ENCODE data around the gene LENG9. TPM values are rescaled to one million over a fixed set of nuclear protein-coding genes. Genes with fewer than 3 reads are reported as not detected.

The LENG9 gene
- polyA plus RNA-seq, 4 donors, result 8.7 to 14.1 (median 10.5) TPM

DNA sequence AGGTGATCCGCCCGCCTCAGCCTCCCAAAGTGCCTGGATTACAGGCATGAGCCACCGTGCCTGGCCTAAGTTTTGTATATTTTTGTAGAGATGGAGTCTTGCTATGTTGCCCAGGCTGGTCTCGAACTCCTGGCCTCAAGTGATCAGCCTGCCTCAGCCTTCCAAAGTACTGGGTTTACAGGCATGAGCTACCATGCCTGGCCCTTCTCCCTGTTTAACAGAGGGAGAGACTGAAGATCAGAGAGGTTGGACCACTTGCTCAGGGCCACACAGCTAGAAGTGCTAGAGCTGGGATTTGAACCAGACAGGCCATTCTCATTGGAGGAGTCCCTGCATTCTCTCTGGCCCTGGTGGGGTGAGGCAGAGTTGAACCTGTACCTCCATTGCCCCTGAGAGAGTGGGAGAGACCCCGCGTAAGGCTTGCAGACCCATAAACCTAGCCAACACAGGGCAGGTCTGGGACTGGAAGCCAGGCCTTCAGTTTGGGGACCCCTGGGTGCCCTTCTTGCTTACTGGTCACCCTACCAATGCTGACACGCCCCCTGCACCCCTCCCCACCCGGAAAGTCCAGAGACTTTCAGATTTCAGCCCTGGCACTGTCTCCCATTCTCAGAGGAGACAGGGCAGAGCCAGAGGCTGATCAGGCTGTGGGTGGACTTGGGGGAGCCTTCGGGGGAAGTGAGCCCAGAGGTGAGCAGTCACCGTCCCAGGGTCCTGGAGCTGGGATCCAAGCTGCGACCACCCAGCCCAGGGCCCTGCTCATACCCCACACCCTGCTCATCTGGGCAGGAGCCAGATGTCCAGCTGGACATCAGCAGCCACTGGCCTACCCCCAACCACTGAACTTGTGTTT, 35.0 kb downstream of the LENG9 start:
- H3K36me3 ChIP-seq (ENCODE audit: control insufficient read depth in 3 of 3, insufficient read depth in 2 of 3, low read depth in 1 of 3, low read length in 3 of 3), result peaks cover 0 to 3% (median 0%) of the 10 kb centered on the region in 3 donors
- FAIRE-seq (no peak), DNase-seq (no peak)
- WGBS, 3 donors, result 72 to 74% (median 73%) methylated on average over 11 of the region's 11 CpGs
- H3K27ac ChIP-seq (ENCODE audit: low read depth in 1 of 3, low read length in 2 of 3), result no peak overlapping the region
- H3K4me3 ChIP-seq (ENCODE audit: low read depth in 1 of 3, low read length in 3 of 3), result no peak overlapping the region
- peaks cover 0 to 12% (median 10%) of the 10 kb centered on the region in 3 donors for H3K27me3 ChIP-seq (ENCODE audit: control insufficient read depth in 3 of 3, insufficient read depth in 3 of 3, low read length in 3 of 3)
- H3K4me1 ChIP-seq (ENCODE audit: control insufficient read depth in 3 of 3, insufficient read depth in 2 of 3, low read depth in 1 of 3, low read length in 2 of 3), result peaks cover 0 to 8% (median 0%) of the 10 kb centered on the region in 3 donors
- no peaks in the 10 kb centered on the region for H3K9me3 ChIP-seq (ENCODE audit: control insufficient read depth in 2 of 2, insufficient read depth in 1 of 2, low read depth in 1 of 2, low read length in 1 of 2)

DNA sequence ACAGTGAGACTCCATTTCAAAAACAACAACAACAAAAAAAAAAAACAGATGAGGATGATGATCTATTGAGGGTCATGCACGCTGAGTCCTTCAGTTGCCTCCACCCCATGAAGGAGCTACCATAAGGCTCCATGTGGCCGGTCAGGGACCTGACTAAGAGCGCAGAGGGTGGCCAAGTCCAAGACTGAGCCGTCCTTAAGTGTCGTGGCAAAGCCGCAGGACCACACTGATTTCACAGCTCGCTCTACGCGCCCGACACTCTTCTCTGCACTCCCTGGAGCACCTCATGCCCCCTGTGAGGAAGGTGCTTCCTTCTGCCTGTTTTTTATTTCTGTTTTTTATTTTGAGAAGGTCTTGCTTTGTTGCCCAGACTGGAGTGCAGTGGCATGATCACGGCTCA, 36.0 kb downstream of the LENG9 start:
- 80 to 86% (median 82%) methylated on average over 11 of the region's 11 CpGs for WGBS, 3 donors
- H3K27me3 ChIP-seq (ENCODE audit: control insufficient read depth in 3 of 3, insufficient read depth in 3 of 3, low read length in 3 of 3), result peaks cover 0 to 12% (median 10%) of the 10 kb centered on the region in 3 donors
- FAIRE-seq, result no peak

DNA sequence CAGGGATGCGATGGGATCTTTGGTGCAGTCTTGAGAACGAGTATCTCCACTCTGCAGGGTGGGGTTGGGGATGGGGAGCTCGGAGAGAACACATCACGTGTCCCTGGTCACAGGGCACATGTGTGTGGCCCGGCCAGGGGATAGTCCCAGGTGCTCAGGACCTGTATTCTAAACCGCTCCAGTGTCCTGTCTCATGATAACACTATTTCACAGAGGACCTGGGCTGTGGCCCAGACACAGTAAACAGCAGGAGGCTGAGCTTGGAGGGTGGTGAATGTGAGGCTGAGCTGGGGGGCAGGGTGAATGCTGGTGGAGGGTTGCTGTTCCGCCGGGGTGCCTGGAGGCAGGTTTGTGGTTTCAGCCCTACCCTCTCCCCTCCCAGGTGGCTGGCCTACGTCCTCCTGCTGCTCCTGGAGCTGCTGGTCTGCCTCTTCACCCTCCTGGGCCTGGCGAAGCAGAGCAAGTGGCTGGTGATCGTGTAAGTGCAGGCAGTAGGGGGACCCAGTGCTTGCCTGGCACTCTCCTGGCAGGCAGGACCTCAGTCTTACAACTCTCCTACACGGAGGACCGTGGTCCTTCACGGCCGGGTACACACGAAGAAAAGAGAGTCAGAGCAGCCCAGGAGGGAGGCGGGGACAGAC, 37.2 kb downstream of the LENG9 start:
- 42 to 67% (median 49%) methylated on average over 16 to 17 of the region's 17 CpGs for WGBS, 3 donors
- Histone ChIP-seq H3K36me3 (ENCODE audit: control insufficient read depth in 3 of 3, insufficient read depth in 2 of 3, low read depth in 1 of 3, low read length in 3 of 3) (peaks cover 0 to 2% (median 0%) of the 10 kb centered on the region in 3 donors), H3K27me3 (ENCODE audit: control insufficient read depth in 3 of 3, insufficient read depth in 3 of 3, low read length in 3 of 3) (peaks cover 0 to 12% (median 10%) of the 10 kb centered on the region in 3 donors), H3K4me3 (ENCODE audit: low read depth in 1 of 3, low read length in 3 of 3) (no peak overlapping the region), H3K9me3 (ENCODE audit: control insufficient read depth in 2 of 2, insufficient read depth in 1 of 2, low read depth in 1 of 2, low read length in 1 of 2) (no peaks in the 10 kb centered on the region), H3K27ac (ENCODE audit: low read depth in 1 of 3, low read length in 2 of 3) (no peak overlapping the region), H3K4me1 (ENCODE audit: control insufficient read depth in 3 of 3, insufficient read depth in 2 of 3, low read depth in 1 of 3, low read length in 2 of 3) (peaks cover 0 to 8% (median 0%) of the 10 kb centered on the region in 3 donors)
- DNase-seq (no peak), FAIRE-seq (no peak)

More for the DNA sequence above, 36.0 kb downstream of the LENG9 start:
- no peak overlapping the region for H3K27ac ChIP-seq (ENCODE audit: low read depth in 1 of 3, low read length in 2 of 3)
- H3K36me3 ChIP-seq (ENCODE audit: control insufficient read depth in 3 of 3, insufficient read depth in 2 of 3, low read depth in 1 of 3, low read length in 3 of 3), result peaks cover 0 to 4% (median 0%) of the 10 kb centered on the region in 3 donors
- H3K4me3 ChIP-seq (ENCODE audit: low read depth in 1 of 3, low read length in 3 of 3), result no peak overlapping the region
- H3K9me3 ChIP-seq (ENCODE audit: control insufficient read depth in 2 of 2, insufficient read depth in 1 of 2, low read depth in 1 of 2, low read length in 1 of 2), result no peaks in the 10 kb centered on the region
- peaks cover 0 to 8% (median 0%) of the 10 kb centered on the region in 3 donors for H3K4me1 ChIP-seq (ENCODE audit: control insufficient read depth in 3 of 3, insufficient read depth in 2 of 3, low read depth in 1 of 3, low read length in 2 of 3)
- no peak for DNase-seq

DNA sequence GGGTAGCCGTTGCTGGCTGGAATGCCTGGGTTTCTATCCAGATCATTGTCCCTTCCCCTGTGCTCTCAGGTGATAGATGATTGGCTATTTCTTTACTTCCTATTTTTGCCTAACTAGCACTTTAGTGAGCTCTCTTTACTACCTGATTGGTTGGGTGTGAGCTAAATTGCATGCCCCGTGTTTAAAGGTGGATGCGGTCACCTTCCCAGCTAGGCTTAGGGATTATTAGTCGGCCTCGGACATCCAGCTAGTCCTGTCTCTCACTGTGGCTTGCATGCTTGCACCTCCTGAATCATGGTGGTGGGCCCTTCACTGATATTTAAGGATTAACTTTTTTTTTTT, 38.2 kb downstream of the LENG9 start:
- Histone ChIP-seq H3K9me3 (ENCODE audit: control insufficient read depth in 2 of 2, insufficient read depth in 1 of 2, low read depth in 1 of 2, low read length in 1 of 2) (no peaks in the 10 kb centered on the region), H3K27ac (ENCODE audit: low read depth in 1 of 3, low read length in 2 of 3) (no peak overlapping the region), H3K4me1 (ENCODE audit: control insufficient read depth in 3 of 3, insufficient read depth in 2 of 3, low read depth in 1 of 3, low read length in 2 of 3) (peaks cover 0 to 8% (median 0%) of the 10 kb centered on the region in 3 donors), H3K27me3 (ENCODE audit: control insufficient read depth in 3 of 3, insufficient read depth in 3 of 3, low read length in 3 of 3) (peaks cover 0 to 16% (median 13%) of the 10 kb centered on the region in 3 donors), H3K36me3 (ENCODE audit: control insufficient read depth in 3 of 3, insufficient read depth in 2 of 3, low read depth in 1 of 3, low read length in 3 of 3) (peaks cover 0 to 2% (median 0%) of the 10 kb centered on the region in 3 donors), H3K4me3 (ENCODE audit: low read depth in 1 of 3, low read length in 3 of 3) (no peak overlapping the region)
- DNase-seq (no peak), FAIRE-seq (no peak)
- WGBS, 3 donors, result 59 to 70% (median 65%) methylated on average over 5 of the region's 5 CpGs

DNA sequence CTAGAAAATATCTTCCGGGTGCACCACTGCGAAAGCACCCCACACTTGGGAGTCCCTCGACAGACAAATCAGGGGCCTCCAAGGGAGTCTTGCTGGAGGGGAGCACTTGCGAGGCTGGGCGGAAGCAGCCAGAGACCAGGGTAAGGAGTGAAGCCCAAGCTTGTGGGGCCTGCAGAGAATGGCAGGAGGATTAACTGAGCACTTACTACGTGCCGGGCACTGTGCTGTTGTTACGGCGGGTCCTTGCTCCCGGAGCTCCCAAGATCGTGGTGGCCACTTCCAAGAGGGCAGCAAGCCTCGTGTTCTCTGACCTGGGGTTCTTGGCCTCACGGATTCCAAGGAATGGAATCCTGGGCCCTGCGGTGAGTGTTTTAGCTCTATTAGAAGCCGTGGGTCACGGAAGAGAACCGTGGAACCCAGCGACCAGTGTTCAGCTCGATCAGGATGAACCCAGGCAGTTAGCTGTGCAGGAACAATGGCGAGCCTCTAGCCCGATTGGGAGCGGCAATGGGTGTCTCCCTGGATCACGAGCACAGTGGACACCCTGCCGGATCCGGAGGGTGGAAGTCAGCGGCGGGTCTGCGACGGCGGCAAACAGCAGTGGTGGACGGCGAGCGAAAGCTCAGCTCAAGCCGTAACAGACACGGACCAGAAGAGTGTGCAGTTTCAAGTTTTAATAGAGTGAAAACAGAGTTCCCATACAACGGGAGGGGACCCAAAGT, 38.8 kb downstream of the LENG9 start:
- Histone ChIP-seq H3K4me3 (ENCODE audit: low read depth in 1 of 3, low read length in 3 of 3) (no peak overlapping the region), H3K36me3 (ENCODE audit: control insufficient read depth in 3 of 3, insufficient read depth in 2 of 3, low read depth in 1 of 3, low read length in 3 of 3) (peaks cover 0 to 2% (median 0%) of the 10 kb centered on the region in 3 donors), H3K9me3 (ENCODE audit: control insufficient read depth in 2 of 2, insufficient read depth in 1 of 2, low read depth in 1 of 2, low read length in 1 of 2) (no peaks in the 10 kb centered on the region), H3K4me1 (ENCODE audit: control insufficient read depth in 3 of 3, insufficient read depth in 2 of 3, low read depth in 1 of 3, low read length in 2 of 3) (peaks cover 0 to 9% (median 0%) of the 10 kb centered on the region in 3 donors), H3K27me3 (ENCODE audit: control insufficient read depth in 3 of 3, insufficient read depth in 3 of 3, low read length in 3 of 3) (peaks cover 0 to 11% (median 11%) of the 10 kb centered on the region in 3 donors), H3K27ac (ENCODE audit: low read depth in 1 of 3, low read length in 2 of 3) (no peak overlapping the region)
- WGBS, 3 donors, result 88 to 91% (median 90%) methylated on average over 36 of the region's 36 CpGs
- FAIRE-seq (no peak), DNase-seq (no peak)

DNA sequence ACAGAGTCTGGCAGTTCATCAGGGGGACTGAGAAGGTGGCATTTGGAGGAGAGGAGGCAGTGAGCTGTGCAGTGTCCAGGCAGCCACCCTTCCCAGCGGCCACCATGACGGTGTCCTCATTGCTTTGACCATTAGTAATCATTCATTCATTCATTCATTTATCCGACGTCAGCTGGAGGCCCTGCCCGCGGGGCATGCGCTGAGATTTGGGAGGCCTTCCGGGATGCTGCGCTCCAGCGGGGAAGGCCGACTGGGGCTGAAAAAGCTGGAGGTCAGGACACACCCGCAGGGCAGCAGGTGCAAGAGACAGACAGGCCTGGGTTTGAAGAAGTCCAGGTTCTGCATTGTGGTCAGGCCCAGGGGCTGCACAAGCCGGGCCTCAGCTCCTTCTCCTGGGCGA, 39.4 kb downstream of the LENG9 start:
- Histone ChIP-seq H3K9me3 (ENCODE audit: control insufficient read depth in 2 of 2, insufficient read depth in 1 of 2, low read depth in 1 of 2, low read length in 1 of 2) (no peaks in the 10 kb centered on the region), H3K27me3 (ENCODE audit: control insufficient read depth in 3 of 3, insufficient read depth in 3 of 3, low read length in 3 of 3) (peaks cover 0 to 9% (median 9%) of the 10 kb centered on the region in 3 donors), H3K4me3 (ENCODE audit: low read depth in 1 of 3, low read length in 3 of 3) (no peak overlapping the region), H3K4me1 (ENCODE audit: control insufficient read depth in 3 of 3, insufficient read depth in 2 of 3, low read depth in 1 of 3, low read length in 2 of 3) (peaks cover 0 to 10% (median 0%) of the 10 kb centered on the region in 3 donors), H3K36me3 (ENCODE audit: control insufficient read depth in 3 of 3, insufficient read depth in 2 of 3, low read depth in 1 of 3, low read length in 3 of 3) (peaks cover 0 to 2% (median 0%) of the 10 kb centered on the region in 3 donors), H3K27ac (ENCODE audit: low read depth in 1 of 3, low read length in 2 of 3) (no peak overlapping the region)
- WGBS, 3 donors, result 82 to 87% (median 86%) methylated on average over 14 of the region's 14 CpGs
- DNase-seq (no peak), FAIRE-seq (no peak)

DNA sequence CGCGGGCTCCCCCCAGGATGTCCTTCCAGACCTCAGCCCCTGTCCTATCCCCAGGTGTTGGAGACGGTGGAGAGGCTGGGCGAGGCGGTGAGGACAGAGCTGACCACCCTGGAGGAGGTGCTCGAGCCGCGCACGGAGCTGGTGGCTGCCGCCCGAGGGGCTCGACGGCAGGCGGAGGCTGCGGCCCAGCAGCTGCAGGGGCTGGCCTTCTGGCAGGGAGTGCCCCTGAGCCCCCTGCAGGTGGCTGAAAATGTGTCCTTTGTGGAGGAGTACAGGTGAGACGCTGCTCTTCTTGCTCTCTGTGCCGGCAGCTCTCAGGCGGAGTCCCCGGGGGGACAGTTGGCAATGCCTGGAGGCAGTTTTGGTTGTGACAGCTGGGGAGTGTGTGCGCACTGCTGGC, 41.4 kb downstream of the LENG9 start:
- H3K36me3 ChIP-seq (ENCODE audit: control insufficient read depth in 3 of 3, insufficient read depth in 2 of 3, low read depth in 1 of 3, low read length in 3 of 3), result peaks cover 0 to 2% (median 0%) of the 10 kb centered on the region in 3 donors
- peaks cover 0 to 15% (median 0%) of the 10 kb centered on the region in 3 donors for H3K4me1 ChIP-seq (ENCODE audit: control insufficient read depth in 3 of 3, insufficient read depth in 2 of 3, low read depth in 1 of 3, low read length in 2 of 3)
- WGBS, 3 donors, result 79 to 86% (median 80%) methylated on average over 14 to 20 of the region's 20 CpGs
- no peak overlapping the region for H3K4me3 ChIP-seq (ENCODE audit: low read depth in 1 of 3, low read length in 3 of 3)
- peaks cover 0 to 15% (median 15%) of the 10 kb centered on the region in 3 donors for H3K27me3 ChIP-seq (ENCODE audit: control insufficient read depth in 3 of 3, insufficient read depth in 3 of 3, low read length in 3 of 3)
- H3K27ac ChIP-seq (ENCODE audit: low read depth in 1 of 3, low read length in 2 of 3), result no peak overlapping the region
- no peaks in the 10 kb centered on the region for H3K9me3 ChIP-seq (ENCODE audit: control insufficient read depth in 2 of 2, insufficient read depth in 1 of 2, low read depth in 1 of 2, low read length in 1 of 2)
- no peak for FAIRE-seq
- DNase-seq, result no peak

DNA sequence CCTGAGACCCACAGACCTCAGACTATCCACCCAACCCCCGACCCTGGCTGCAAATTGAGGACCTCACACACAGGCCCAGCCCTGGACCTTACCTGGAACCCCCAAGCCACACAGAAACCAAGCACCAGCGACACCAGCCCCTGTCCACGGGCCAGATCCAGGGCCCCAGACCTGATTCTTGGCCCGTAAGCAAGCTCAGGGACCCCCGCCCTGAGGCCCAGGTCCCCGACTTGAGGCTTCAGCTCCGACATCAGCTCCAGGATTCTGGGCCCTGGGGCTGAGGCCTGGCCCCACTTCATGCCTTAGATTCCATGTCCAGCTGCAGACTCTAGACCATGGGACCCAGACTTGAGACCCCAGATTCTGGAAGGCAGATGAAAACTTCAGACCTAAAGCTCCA, 42.1 kb downstream of the LENG9 start:
- WGBS, 3 donors, result 80 to 84% (median 83%) methylated on average over 7 of the region's 7 CpGs
- Histone ChIP-seq H3K9me3 (ENCODE audit: control insufficient read depth in 2 of 2, insufficient read depth in 1 of 2, low read depth in 1 of 2, low read length in 1 of 2) (no peaks in the 10 kb centered on the region), H3K4me1 (ENCODE audit: control insufficient read depth in 3 of 3, insufficient read depth in 2 of 3, low read depth in 1 of 3, low read length in 2 of 3) (peaks cover 0 to 15% (median 0%) of the 10 kb centered on the region in 3 donors), H3K4me3 (ENCODE audit: low read depth in 1 of 3, low read length in 3 of 3) (no peak overlapping the region), H3K36me3 (ENCODE audit: control insufficient read depth in 3 of 3, insufficient read depth in 2 of 3, low read depth in 1 of 3, low read length in 3 of 3) (peaks cover 0 to 2% (median 0%) of the 10 kb centered on the region in 3 donors), H3K27ac (ENCODE audit: low read depth in 1 of 3, low read length in 2 of 3) (no peak overlapping the region), H3K27me3 (ENCODE audit: control insufficient read depth in 3 of 3, insufficient read depth in 3 of 3, low read length in 3 of 3) (peaks cover 0 to 21% (median 18%) of the 10 kb centered on the region in 3 donors)
- DNase-seq (no peak), FAIRE-seq (no peak)

Data from small intestine (tissue), 7 donors.